GM19397 (cell line): ENCODE data around the gene MFSD6L.

Source experiments
- ATAC-seq: cut with Tn5 transposase; IDR thresholded peaks from one replicate; pipeline ENCODE4 v1.9.1; 2021; ENCODE audit warnings: mild to moderate bottlenecking, moderate library complexity; ENCODE audit not compliant: unreplicated experiment

The MFSD6L gene

DNA sequence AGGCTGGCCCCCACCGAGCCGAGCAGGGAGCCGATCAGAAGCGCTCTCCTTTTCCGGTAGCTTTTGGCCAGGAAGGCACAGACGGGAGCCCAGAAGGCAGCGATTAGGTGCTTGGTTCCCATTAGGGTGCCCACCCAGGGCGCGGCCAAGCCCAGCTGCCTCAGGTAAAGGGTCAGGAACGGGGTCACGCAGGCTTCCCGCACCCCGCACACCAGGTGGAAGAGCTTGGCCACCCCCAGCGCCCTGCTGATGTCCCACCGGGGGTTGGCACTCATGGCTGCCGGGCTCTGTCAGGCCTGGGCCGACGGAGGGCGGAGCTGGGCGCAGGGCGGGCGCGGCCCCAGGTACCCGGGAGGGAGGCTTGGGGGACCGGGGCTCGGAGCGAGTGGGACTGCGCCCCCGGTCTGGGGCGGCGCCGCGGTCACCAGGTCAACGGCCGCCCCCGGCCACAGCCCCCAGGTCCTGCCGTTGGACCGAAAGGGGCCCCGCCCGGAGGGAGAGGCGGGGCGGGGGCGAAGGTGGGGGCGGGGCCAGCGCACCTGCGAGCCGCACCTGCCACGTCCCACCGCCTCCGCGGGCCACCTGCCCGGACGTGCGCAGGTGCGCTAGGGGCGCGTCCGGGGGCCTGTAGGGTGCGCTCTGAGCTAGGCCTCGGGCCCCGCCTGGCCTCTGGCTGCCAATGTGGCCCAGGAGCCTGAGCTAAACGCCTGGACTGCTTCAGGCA is at the start of gene MFSD6L:
Gene MFSD6L, minus strand, starts transcription at position 520 of the 724 bp plus-strand sequence. Its CDS starts 245 bp downstream, at position 275.
- no peak for ATAC-seq

- no peak for ATAC-seq
Observed at GRCh38 chr17:8847891-8848290, 48.7 kb upstream of the MFSD6L start.

DNA sequence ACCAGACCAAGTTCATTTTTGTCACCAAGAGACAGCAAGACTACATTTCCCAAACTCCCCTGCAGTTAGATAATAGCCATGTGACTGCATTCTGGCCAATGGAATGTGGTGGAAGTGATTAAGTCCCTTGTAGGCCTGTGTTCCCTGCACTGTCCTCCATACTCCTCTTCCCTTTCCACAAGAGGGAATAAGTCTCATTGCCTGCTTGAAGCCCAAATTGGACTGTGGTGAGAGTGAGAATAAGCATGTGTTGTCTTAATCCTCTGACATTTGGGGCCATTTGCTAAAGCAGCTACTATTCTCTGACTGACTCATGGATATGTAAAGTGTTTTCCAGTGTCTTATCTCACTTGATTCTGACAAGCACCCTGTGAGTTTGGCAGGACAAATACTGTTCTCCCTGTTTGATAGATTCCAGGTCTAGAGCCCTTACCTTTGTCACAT is 47.6 kb upstream of the MFSD6L start:
- no peak for ATAC-seq

DNA sequence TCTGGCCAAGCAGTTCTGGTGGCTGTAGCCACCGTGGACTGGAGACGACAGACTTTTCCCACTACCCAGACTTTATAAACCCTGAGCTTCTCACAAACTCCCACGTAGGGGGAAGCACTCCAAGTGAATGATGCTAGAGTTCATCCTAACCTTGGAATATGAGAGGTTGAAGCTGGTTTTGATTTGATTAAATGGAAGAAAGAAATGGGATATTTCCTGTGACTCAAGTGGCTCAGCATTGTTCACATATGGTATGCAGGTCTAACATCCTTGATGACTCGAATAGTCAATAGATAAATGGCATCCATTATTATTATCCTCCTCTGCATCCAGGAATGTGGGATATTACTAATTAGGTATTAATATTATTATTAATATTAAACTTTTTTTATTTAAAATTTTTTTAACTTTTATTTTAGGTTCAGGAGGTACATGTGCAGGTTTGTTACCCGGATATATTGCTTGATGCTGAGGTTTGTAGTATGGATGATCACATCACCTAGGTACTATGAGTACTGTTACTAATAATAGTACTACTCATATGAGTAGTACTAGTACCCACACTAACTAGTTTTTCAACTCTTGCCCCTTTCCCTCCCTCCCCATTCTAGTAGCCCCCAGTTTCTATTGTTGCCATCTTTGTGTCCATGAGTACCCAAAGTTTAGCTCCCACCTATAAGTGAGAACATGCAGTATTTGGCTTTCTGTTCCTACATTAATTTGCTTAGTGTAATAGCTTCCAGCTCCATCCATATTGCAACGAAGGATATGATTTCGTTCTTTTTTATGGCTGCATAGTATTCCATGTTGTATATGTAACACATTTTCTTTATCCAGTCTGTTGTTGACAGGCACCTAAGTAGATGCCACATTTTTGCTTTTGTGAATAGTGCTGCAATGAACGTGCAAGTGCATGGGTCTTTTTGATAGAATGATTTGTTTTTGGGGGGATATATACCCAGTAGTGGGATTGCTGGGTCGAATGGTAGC is 45.4 kb upstream of the MFSD6L start:
- no peak for ATAC-seq

DNA sequence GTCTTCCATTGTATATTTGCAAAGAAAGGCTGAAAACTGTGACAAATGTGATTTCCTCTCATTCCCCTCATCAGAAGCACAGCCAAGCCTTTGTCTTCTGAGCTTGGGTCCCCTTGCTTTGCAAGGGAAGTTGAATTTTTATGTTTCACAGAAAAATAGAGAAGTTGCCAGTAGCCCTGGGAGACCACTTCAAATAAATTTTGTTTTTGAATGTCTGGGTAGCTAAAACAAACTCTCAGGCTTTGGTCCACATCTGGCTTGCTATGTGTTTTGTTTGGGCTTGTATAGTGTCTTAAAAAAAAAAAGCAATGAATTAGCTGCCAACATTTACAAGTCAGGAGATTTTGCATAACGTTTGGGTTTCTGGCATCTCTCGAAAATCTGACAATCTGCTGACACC is 44.2 kb upstream of the MFSD6L start:
- no peak for ATAC-seq

DNA sequence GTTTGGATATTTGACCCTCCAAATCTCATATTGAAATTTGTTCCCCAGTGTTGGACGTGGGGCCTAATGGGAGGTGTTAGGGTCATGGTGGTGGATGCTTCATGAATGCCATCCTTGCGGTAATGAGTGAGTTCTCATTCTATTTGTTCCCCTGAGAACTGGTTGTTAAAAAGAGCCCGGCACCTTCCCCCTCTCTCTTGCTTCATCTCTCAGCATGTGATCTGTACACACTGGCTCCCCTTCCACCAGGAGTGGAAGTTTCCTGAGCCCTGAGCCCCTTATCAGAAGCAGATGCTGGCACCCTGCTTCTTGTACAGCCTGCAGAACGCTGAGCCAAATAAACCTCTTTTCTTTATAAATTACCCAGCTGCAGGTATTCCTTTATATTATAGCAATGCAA is 42.7 kb upstream of the MFSD6L start:
- no peak for ATAC-seq

GRCh38 chr17:8839410-8839935 is 40.3 kb upstream of the MFSD6L start:
- no peak for ATAC-seq

DNA sequence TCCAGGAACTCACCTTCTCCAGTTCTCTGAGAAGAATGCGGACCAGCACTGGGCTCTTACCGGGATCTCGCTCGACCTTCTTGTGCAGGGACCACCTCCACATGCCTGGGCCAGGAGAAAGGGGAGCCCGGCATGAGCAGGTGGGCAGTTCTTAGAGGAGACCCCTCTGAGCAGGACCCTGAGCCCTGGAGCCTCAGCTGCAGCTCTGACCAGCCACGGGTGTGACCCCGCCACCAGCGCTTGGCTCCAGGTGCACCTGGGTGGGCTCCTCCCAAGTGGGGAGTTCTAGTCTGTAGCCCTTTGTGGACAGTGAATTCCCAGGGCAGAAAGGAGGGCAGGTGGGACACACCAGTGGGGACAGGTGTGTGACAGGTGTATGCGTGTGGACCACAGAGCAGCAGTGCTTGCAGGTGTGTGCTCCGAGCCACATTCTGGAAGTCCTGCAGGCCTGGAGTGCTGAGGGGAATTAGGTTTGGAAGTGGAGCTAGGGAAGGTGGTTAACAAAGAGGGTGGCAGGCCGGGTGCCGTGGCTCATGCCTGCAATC is 39.5 kb upstream of the MFSD6L start:
- no peak for ATAC-seq

DNA sequence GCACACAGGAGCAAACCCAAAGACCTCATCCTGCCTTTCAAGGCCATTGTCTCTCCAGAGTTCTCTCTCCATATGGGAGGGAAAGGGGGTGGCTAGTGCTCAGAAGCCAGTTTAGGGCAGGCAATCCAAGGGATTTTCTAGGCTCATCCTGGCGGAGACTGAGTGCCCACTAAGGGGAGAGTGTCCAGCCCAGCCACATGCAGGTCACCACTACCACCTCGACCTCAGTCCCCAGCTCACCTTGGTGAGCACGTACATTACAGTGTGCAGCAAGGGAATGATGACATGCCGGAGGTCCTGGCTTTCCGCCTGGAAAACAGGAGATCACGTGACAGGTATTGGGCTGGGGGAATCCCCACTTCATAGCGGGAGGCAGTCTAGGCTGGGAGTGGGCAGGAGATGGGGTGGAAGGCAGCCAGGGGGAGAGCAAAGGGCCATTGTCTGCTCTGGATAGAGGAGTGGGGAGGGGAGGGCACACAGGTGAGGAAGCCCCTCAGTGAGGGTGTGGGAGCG is 38.5 kb upstream of the MFSD6L start:
- ATAC-seq, result no peak

DNA sequence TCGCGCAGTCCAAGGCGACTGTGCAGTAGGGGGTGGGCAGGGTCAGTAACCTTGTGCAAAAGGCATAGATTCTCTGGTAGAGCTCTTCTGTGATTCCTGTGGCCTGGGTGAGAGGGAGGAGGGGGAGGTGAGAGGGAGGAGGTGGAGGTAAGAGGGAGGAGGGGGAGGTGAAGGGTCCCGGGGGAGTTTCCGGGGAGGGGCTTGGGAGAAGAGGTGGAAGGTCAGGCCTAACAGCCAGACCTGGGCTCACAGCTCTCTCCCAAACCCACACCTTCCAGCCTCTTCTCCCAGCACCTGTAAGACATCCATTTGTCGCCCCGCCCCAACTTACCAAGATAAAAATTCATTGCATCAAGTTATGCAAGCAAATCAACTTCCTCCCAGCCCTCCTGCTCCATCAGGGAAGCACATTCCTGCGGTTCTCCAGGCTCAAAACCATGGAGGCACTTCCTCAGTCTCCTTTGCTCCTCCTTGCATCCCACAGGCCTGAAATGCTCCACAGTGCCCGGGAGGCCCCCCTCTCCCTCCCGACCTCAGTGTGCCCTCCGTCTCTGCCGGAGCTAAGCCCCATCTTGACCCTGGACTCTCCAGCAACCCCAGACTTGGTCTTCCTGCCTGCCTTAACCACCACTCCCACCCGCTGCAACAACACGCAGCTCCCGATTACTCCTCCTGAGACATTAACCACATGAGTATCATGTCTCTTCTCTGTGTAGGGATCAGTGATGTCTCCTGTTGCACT is 37.8 kb upstream of the MFSD6L start:
- no peak for ATAC-seq

DNA sequence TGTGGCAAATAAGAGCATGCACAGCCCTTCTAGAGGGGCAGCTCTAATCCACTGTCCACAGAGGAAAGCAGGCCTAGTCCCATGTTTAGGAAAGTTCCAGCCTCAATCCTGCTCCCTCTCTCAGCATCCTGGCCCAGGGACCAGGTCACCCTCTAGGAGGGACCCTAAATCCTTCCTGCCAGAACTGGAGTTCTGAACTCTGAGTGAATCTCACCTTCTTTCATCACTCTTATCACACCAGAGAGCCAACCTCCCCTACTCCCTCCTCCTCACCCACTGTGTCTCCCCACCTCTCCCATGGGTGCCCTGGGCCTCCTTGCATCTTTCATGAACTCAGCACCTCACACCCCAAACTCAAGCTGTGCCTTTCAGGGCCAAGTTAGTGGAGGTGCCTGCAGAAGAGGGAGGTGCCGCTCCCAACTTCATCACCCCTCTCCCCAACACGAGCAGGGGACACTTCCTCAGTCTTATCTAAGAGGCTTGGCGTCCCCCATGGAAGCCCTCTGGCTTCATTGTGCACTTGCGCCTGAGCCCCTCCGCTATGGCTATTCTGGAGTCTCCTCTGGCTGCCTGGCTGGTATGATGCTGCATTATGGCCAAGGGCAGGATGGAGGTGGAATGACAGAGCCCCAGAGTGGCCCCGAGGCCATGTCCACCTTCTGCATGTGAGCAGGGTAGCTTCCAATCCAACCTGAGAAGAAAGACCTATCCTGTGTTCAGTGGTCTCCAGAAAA is 36.6 kb upstream of the MFSD6L start:
- no peak for ATAC-seq

GRCh38 chr17:8835106-8835505 is 35.9 kb upstream of the MFSD6L start:
- ATAC-seq, result no peak

DNA sequence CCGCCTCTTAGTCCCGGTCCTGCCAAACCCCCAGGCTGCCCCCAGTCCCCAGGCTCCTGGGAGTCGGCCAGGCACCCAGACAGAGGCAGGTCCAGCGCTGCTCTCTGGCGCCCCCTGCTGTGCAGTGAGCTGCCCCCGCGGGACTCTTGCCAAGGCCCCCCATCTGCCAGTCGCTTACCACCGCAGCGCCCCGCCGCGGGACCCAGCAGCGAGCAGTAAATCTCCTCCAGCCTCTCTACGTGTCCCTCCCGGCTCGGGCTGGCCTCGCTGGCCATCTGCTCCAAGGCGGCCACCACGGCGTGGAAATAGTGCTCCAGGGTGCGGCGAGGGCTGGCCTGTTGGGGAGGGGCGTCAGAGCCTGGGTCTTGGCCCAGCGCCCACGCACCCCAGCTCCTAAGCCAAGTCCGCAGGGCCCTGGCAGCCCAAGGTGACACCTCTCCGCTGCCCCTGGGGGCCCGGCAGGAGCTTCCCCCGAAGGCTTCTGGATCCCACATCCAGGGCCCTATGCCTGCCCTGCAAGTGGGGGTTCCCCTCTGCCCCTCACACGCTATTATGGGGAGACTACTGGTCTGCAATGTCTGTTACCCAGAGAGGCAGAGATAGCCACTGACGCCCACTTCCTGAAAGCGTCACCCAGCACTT is 33.7 kb upstream of the MFSD6L start:
- ATAC-seq, result no peak

- no peak for ATAC-seq
Observed at GRCh38 chr17:8831234-8831849, 32.2 kb upstream of the MFSD6L start.

DNA sequence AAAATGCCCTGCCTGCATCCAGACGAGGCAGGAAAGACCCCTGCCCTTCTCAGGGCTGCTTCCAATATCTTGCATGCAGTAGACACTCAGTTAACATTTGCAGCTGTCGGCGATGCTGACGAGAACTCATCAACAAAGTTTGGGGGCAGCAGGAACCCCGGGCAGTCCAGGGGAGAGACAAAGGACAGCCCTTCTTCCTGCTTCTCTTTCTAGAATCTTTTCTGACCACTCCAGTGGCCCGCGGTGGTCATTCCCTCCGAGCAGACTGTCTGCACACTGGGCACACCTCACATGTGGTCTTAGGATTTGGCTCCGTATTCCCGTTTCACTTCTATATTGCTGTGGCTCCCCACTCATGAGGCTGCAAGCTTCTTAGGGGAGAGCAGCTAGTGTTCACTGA is 31.0 kb upstream of the MFSD6L start:
- no peak for ATAC-seq

DNA sequence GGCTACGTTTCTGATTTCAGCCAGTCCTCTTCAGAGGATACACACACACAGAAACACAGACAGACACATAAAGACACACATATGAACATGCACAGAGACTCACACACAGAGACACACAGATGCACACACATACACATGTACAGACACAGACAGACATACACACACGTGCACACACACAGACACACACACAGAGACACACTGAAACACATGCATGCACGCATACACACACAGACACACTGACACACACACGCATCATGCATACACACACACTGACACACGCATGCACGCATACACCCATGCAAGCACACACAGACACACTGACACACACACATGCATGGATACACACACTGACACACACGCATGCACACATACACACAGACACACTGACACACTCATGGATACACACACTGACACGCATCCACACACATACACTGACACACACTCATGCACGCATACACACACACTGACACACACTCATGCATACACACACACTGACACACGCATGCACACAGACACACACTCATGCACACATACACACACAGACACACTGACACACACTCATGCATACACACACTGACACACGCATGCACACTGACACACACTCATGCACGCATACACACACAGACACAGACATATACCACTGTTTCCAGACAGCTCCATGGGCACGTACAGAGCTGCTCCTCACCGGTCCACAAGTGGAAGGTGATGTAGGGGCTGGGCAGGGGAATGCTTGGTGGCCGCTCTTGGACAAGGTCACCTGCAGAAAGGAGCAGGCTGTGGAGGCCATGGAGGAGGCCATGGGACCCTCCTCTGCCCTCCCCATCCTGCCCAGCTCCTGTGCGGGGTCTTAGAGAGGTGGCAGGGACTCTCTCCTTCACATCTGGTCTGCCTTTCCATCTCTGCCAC is 30.1 kb upstream of the MFSD6L start:
- no peak for ATAC-seq

DNA sequence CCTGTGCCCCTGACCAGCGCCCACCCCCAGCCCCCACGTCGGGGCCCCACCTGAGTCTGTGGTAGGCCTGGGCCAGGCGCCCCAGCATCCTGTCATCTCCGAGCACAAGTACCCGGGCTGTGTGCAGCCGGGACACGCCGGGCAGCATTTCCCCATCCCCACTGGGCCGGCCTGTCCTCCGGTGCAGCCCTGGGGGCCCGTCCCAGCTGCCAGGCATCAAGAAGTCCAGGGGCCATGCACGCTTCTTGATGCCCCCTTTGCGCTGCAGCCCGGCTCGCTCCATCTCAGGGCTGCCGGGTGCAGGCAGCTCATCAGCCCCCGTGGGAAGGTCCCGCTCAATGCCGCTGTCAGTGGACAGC is 29.3 kb upstream of the MFSD6L start:
- no peak for ATAC-seq
